HL-60/S4 treated with phorbol 12-myristate 13-acetate at 8.2 ng/mL for 4 days and 3 days (cell line): Measurements from ENCODE around the gene CYB561.
"Not testable (repeated sequence)": the region's sequence is repeated elsewhere in the genome, so short reads cannot be mapped to it uniquely, and the experiment has no call there.

Experiments
- in situ Hi-C: fragments of 300-500 bp; cut with MboI; formaldehyde crosslinking; loops from 2 replicates; pipeline ENCODE4 v1.15.0; 2022; ENCODE audit warnings: low sequenced_read_pairs

CYB561 gene

DNA sequence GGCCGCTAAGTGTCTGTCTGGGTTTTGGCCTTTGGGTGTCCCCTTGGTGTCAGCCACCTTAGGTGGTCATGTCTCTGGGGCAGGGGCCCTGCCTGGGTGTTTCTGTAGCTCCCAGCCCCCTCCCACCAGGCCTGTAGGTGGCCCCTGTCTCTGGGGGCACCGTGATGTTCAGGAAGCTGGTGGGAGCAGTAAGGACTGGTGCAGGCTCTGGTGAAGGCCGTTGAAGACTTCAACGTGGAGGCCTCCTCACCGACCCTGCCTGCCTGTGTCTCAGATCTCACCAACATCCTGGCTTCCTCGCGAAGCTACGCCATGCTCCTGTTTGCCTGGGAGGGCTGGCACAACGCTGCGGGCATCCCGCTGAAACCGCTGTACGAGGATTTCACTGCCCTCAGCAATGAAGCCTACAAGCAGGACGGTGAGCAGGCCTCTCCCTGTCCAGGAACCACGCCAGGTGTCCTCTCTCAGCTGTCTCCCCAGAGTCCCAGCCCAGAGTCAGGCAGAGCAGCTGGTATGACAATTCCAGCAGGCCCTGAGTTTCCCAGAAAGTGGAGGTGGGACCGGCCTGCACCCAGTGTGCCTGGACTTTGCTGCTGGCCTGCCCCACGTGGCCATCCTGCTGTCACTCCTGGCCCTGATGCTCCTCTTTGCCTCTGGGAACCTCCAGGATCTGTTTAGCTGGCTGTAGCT is 33.5 kb upstream of the CYB561 start:
- in situ Hi-C loops = no loop called here

DNA sequence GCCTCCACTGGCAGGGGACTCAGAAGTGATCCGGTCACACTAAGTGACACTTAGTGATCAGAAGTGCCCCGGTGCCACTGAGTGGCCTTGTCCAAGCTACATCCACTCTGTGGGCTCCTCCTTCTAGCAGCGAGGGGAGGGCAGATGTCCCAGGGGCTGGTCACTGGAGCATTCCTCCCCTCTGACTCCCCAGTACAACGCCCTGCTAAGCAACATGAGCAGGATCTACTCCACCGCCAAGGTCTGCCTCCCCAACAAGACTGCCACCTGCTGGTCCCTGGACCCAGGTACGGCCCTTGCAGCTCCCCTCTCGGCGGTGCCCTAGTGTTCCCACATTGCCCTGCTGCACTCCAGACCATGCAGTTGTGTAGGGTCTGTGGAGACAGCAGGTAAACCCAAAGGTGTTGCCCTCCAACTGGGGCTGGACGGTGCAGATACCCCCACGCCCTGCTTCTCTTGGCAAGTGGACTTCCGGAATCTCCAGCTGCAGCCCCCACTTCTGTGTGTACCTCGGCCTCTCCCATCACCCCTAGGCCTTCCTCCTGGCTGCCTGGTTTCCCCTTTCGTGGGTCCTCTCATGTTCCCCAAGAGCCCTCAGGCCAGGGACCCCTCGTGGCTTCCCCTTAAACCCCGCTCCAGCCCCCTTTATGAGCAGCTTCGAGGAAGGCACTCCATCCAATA is 32.8 kb upstream of the CYB561 start:
- in situ Hi-C loops = no loop called here

DNA sequence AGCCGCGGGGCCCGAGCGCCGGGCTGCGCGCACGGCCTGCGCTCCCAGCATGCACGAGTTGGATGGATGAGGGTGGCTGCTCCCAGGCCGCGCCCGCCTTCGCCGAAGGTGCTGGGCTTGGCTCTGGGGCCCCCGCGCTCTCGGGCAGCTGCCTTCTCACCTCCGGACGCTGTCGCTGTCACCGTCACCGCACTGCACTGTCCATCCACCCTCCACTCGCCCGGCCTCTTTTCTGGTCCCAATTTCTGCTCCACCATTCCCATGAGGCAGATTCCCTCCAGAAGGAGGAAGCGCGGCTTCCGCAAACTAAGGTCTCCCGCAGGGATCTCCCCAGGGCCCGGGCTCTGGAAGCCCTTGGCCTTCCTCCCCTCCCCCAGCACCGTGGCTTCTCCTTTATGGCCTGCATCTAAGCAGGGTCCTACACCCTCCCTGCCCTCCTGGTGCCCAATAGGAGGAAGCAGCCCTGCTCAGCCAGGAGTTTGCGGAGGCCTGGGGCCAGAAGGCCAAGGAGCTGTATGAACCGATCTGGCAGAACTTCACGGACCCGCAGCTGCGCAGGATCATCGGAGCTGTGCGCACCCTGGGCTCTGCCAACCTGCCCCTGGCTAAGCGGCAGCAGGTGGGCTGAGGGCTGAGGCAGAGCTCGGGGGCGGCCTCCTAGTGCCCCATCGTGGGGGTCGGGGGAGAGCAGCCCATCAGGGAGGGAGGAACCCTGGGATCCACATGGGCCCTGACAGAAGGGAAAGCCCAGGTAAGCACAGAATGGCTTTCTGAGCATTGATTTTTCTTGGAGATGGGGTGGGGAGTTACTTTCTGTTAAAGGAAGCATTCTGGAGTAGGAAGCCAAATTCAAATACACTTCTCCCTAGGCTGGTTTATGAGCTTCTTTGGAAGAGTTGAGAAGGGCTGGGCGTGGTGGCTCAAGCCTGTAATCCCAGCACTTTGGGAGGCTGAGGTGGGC is 31.7 kb upstream of the CYB561 start:
- in situ Hi-C loops = no loop called here

GRCh38 chr17:63476854-63477479 is 30.9 kb upstream of the CYB561 start, which contains the start of gene ACE:
Gene ACE (plus strand): TSS chr17:63477061. CDS start chr17:63477095, 34 bp downstream.
- in situ Hi-C loops = no loop called here

GRCh38 chr17:63476459-63476853 is 30.4 kb upstream of the CYB561 start:
- in situ Hi-C loops = no loop called here

- in situ Hi-C loops = no loop called here
Observed at GRCh38 chr17:63475491-63476412, 29.6 kb upstream of the CYB561 start.

- in situ Hi-C loops = no loop called here
Observed at GRCh38 chr17:63474586-63475460, 28.7 kb upstream of the CYB561 start.

GRCh38 chr17:63474174-63474573 is 28.1 kb upstream of the CYB561 start:
- in situ Hi-C loops = no loop called here

DNA sequence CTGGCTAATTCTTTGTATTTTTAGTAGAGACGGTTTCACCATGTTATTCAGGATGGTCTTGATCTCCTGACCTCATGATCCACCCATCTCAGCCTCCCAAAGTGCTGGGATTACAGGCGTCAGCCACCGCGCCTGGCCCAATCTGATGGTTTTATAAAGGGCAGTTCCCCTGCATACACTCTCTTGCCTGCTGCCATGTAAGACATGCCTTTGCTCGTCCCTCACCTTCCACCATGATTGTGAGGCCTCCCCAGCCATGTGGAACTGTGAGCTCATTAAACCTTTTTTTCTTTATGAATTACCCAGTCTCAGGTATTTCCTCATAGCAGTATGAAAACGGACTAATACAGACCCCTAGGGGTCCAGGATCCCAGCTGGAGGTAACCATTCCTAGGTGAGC is 22.0 kb upstream of the CYB561 start:
- in situ Hi-C loops = not testable (repeated sequence)

DNA sequence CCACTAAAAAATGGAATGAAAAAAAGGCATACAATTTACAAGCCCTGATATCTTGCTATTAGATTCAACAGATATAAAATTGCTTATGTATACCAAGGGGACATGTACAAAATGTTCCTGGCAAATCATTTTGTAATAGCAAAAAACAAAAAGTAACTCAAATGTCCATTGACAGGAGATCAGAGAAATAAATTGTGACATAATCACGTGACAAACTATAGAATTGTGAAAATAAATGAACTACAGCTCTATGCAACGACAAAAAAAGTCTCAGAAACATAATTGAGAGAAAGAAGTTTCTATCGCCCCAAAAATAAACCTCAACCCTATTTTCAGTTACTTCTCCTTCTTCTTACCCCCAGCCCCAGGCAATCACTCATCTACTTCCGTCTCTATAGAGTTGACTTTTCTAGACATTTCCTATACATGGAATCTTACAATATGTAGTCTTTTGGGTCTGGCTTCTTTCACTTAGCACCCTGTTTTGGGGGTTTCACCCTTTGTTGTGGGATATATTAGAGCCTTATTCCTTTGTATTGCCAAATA is 18.7 kb upstream of the CYB561 start:
- in situ Hi-C loops = no loop called here

DNA sequence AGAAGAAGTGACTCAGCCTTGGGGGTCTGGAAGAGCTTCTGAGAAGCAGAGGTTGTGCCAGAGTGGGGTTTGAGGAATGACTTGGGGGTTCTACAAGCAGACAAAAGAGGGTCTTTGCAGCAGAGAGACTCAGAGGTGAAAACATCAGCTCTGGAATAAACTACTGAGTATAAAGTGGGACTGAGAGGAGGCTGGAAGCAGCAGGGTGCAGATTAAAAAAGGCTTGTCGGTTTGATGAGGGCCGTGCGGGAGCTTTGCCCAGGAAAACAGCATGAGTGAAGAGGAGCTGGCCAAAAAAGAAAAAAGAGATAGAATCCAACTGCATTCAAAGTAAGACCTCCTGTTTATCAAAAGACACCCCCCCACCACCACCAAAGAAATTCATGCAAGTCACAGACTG is 17.7 kb upstream of the CYB561 start:
- in situ Hi-C loops = no loop called here

DNA sequence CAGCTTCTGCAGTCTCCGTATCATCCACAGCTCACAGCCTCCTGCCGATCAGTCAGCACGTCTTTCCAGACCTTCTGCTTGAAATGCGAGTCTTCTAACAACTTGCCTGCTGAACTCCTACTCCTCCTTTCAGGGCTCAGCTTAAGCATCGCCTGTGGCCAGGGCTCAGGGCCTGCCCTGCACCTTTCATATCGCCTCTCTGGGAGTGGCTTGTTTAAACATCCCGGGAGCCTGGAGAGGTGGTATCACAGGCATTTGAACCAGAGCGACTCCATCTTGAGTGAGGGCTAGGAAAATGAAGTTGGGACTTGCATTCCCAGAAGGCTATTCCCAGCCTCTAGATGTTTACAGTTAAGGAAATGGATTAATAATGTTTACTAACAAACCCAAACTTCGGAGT is 13.9 kb upstream of the CYB561 start:
- in situ Hi-C loops = no loop called here

GRCh38 chr17:63458478-63458877 is 12.4 kb upstream of the CYB561 start:
- in situ Hi-C loops = no loop called here

GRCh38 chr17:63455417-63455816 is 9.3 kb upstream of the CYB561 start:
- in situ Hi-C loops = no loop called here

DNA sequence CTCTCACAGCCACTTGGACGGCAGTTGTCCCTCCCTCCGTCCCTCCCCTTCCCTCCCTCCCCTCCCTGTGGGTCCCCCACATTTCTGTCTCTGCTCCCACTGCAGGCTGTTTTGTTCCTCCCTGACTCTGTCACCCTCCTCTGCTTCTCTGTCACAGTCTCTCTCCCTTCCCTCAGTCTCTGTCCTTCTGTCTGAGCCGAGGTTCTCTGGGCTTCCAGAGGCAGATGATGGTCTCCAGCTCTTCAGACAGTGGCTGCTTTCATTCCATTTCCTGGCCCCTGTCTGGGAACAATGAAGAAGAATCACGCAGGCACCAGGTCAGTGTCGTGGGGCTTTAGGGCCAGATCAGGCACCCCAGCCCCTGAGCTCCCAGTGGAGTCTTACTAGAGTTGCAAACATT is 8.8 kb upstream of the CYB561 start:
- in situ Hi-C loops = no loop called here

DNA sequence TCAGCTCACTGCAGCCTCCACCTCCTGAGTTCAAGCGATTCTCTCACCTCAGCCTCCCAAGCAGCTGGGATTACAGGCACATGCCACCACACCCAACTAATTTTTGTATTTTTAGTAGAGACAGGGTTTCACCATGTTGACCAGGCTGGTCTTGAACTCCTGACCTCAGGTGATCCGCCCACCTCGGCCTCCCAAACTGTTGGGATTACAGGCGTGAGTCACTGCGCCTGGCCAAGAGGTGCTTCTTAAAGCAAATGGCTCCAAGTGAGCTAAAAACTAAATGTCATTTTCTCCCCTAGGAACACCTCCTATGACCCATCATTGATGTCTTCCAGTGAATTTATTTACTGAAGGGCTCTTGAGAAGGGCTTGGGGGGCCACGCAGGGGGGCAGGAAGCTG is 8.3 kb upstream of the CYB561 start:
- in situ Hi-C loops = not testable (repeated sequence)

GRCh38 chr17:63452962-63453551 is 7.0 kb upstream of the CYB561 start:
- in situ Hi-C loops = no loop called here
